OCI-LY3 (cell line): ENCODE results near the gene ATP8B1.

ENCODE experiments used
- H2AFZ ChIP-seq: fragments of 200-600, 300-600 bp; shearing (Covaris generic); 2 replicates; pipeline ENCODE4 v1.6.0; 2014; ENCODE audit warnings: antibody characterized with exemption, low read depth, low read length
- H3K27ac ChIP-seq: fragments of 200-600, 300-600 bp; sonication (generic); 2 replicates; pipeline ENCODE4 v1.5.1; 2014; ENCODE audit warnings: mild to moderate bottlenecking, low read length, moderate library complexity, mixed read lengths
- H3K27me3 ChIP-seq: fragments of 200-600, 300-600 bp; sonication (generic); 2 replicates; pipeline ENCODE4 v1.6.1; 2014; ENCODE audit warnings: low read depth, low read length, mixed read lengths
- H3K36me3 ChIP-seq: fragments of 200-600, 300-600 bp; sonication (generic); replicated peaks from 2 replicates; pipeline ENCODE3; 2014; ENCODE audit warnings: low read depth, low read length, mixed read lengths
- H3K4me1 ChIP-seq: fragments of 300-600, 200-600 bp; sonication (generic); 2 replicates; pipeline ENCODE4 v1.6.1; 2014; ENCODE audit warnings: low read length, mixed read lengths
- H3K4me2 ChIP-seq: fragments of 200-600, 300-600 bp; sonication (generic); 2 replicates; pipeline ENCODE4 v1.6.1; 2014; ENCODE audit warnings: low read length, mixed read lengths
- H3K4me3 ChIP-seq: fragments of 300-600, 200-600 bp; sonication (generic); 2 replicates; pipeline ENCODE4 v1.5.1; 2014; ENCODE audit warnings: antibody characterized with exemption, mild to moderate bottlenecking, low read length, moderate library complexity
- H3K79me2 ChIP-seq: fragments of 300-600, 200-600 bp; shearing (Covaris generic); 2 replicates; pipeline ENCODE4 v1.6.1; 2014; ENCODE audit warnings: mild to moderate bottlenecking, low read length, mixed read lengths
- H3K9ac ChIP-seq: fragments of 300-600, 200-600 bp; shearing (Covaris generic); 2 replicates; pipeline ENCODE4 v1.6.0; 2014; ENCODE audit warnings: mild to moderate bottlenecking, low read length, moderate library complexity
- H3K9me3 ChIP-seq: fragments of 200-600, 300-600 bp; shearing (Covaris generic); 2 replicates; pipeline ENCODE4 v1.6.1; 2014; ENCODE audit warnings: low read length, mixed read lengths; ENCODE audit not compliant: insufficient read depth
- H4K20me1 ChIP-seq: fragments of 200-600, 300-600 bp; sonication (generic); 2 replicates; pipeline ENCODE4 v1.6.1; 2016; ENCODE audit warnings: low read length, mixed read lengths; ENCODE audit not compliant: insufficient read depth
- CTCF ChIP-seq: fragments of 200-600, 300-600 bp; sonication (generic); IDR thresholded peaks from 2 replicates; pipeline ENCODE4 v1.5.1; 2014; ENCODE audit warnings: antibody characterized with exemption, low read length, low read depth
- EZH2phosphoT487 ChIP-seq: fragments of 200-600 bp; shearing (Covaris generic); IDR thresholded peaks from 2 replicates; pipeline ENCODE4 v1.6.1; 2018; ENCODE audit warnings: antibody characterized with exemption, mixed run types, low read depth

The ATP8B1 gene

GRCh38 chr18:57797209-57797651 lies 5.9 kb downstream of the ATP8B1 start:
- no peak overlapping the region for H2AFZ ChIP-seq
- no peak overlapping the region for H3K4me2 ChIP-seq
- H3K36me3 ChIP-seq, result no peaks in the 10 kb centered on the region
- H4K20me1 ChIP-seq, result no peaks in the 10 kb centered on the region
- H3K79me2 ChIP-seq, result no peaks in the 10 kb centered on the region
- peaks cover 17% of the 10 kb centered on the region for H3K27me3 ChIP-seq
- no peak overlapping the region for H3K27ac ChIP-seq
- H3K9me3 ChIP-seq, result no peaks in the 10 kb centered on the region
- H3K4me1 ChIP-seq, result 0 out of 2 replicates have a peak, but pooled peaks cover 4% of the 10 kb centered on the region
- no peak overlapping the region for H3K9ac ChIP-seq
- no peak overlapping the region for H3K4me3 ChIP-seq
- no peak for TF ChIP-seq CTCF
- no peak for TF ChIP-seq EZH2phosphoT487

DNA sequence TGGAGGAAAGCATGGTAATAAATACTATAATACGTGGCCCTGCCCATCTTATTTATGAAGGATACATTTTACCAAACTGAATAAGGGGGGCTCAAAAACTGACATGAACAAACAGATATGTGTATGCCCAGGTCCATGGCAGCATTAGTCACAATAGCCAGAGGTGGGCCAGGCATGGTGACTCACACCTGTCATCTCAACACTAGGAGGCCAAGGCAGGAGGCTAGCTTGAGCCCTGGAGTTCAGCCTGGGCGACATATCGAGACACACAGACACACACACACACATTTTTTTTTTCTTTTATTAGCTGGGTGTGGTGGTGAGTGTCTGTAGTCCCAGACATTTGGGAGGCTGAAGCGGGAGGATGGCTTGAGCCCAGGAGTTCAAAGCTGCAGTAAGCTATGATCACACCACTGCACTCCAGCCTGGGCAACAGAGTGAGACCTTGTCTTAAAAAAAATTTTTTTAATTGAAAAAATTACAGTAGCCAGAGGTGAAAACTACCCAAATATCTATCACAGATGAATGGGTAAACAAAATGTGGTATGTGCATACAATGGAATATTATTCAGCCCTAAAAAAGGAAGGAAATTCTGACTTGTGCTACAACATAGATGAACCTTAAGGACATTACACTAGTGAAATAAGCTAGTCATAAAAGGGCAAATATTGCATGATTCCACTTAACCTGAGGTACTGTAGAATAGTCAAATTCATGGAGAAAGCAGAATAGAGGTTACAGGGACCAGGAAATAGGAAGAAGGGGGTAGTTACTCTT lies 8.0 kb downstream of the ATP8B1 start:
- no peaks in the 10 kb centered on the region for H4K20me1 ChIP-seq
- H3K27me3 ChIP-seq, result peaks cover 6% of the 10 kb centered on the region; the same call in 1 of the 2 replicates
- TF ChIP-seq EZH2phosphoT487 (no peak), CTCF (no peak)

GRCh38 chr18:57793302-57793986 lies 9.7 kb downstream of the ATP8B1 start:
- Histone ChIP-seq H2AFZ (no peak overlapping the region), H3K9ac (no peak overlapping the region), H3K79me2 (no peaks in the 10 kb centered on the region), H3K4me3 (no peak overlapping the region), H3K9me3 (no peaks in the 10 kb centered on the region), H3K27ac (no peak overlapping the region), H3K4me1 (no peaks in the 10 kb centered on the region), H4K20me1 (no peaks in the 10 kb centered on the region), H3K27me3 (peaks cover 6% of the 10 kb centered on the region; the same call in 1 of the 2 replicates), H3K4me2 (no peak overlapping the region), H3K36me3 (no peaks in the 10 kb centered on the region)
- TF ChIP-seq EZH2phosphoT487 (no peak), CTCF (no peak)

More for the DNA sequence above, 8.0 kb downstream of the ATP8B1 start:
- Histone ChIP-seq H3K79me2 (no peaks in the 10 kb centered on the region), H2AFZ (no peak overlapping the region), H3K9ac (no peak overlapping the region), H3K4me3 (no peak overlapping the region), H3K4me1 (no peaks in the 10 kb centered on the region), H3K4me2 (no peak overlapping the region), H3K36me3 (no peaks in the 10 kb centered on the region), H3K27ac (no peak overlapping the region), H3K9me3 (no peaks in the 10 kb centered on the region)

GRCh38 chr18:57792631-57793301 lies 10.3 kb downstream of the ATP8B1 start:
- no peaks in the 10 kb centered on the region for H4K20me1 ChIP-seq
- no peak overlapping the region for H3K4me3 ChIP-seq
- H3K36me3 ChIP-seq, result no peaks in the 10 kb centered on the region
- H3K79me2 ChIP-seq, result no peaks in the 10 kb centered on the region
- H3K9ac ChIP-seq, result no peak overlapping the region
- TF ChIP-seq CTCF (no peak), EZH2phosphoT487 (no peak)
- H3K9me3 ChIP-seq, result no peaks in the 10 kb centered on the region
- H3K4me2 ChIP-seq, result no peak overlapping the region
- no peak overlapping the region for H3K27ac ChIP-seq
- H3K27me3 ChIP-seq, result peaks cover 6% of the 10 kb centered on the region; the same call in 1 of the 2 replicates
- no peak overlapping the region for H2AFZ ChIP-seq
- no peaks in the 10 kb centered on the region for H3K4me1 ChIP-seq
